Nephron progenitor cell (in vitro differentiated cells): ENCODE measurements around the gene TBCK.
A peak's percentile ranks its signal among the peaks of the same experiment; 100 is the strongest.

Source experiments
- DNase-seq: peaks from one replicate; pipeline ENCODE4 v3.0.0; 2021
- H3K27ac Mint-ChIP-seq: 2 replicates; pipeline ENCODE4 v1.8.0; 2021; ENCODE audit warnings: mild to moderate bottlenecking, moderate library complexity, mixed read lengths
- H3K27me3 Mint-ChIP-seq: 2 replicates; pipeline ENCODE4 v1.8.0; 2021; ENCODE audit warnings: mild to moderate bottlenecking, low read depth, mixed read lengths; ENCODE audit not compliant: poor library complexity
- H3K36me3 Mint-ChIP-seq: 2 replicates; pipeline ENCODE4 v1.8.0; 2021; ENCODE audit warnings: low read depth, mixed read lengths
- H3K4me1 Mint-ChIP-seq: 2 replicates; pipeline ENCODE4 v1.8.0; 2021; ENCODE audit warnings: mixed read lengths
- H3K4me3 Mint-ChIP-seq: 2 replicates; pipeline ENCODE4 v1.8.0; 2021; ENCODE audit warnings: mild to moderate bottlenecking, moderate library complexity, mixed read lengths
- H3K9me3 Mint-ChIP-seq: 2 replicates; pipeline ENCODE4 v1.8.0; 2021; ENCODE audit warnings: mild to moderate bottlenecking, moderate library complexity, mixed read lengths
- CTCF ChIP-seq: fragments of 200-600 bp; sonication (generic); IDR thresholded peaks from 2 replicates; pipeline ENCODE4 v1.5.0; 2021; ENCODE audit warnings: antibody characterized with exemption

TBCK gene

GRCh38 chr4:106039796-106040195 is 276.2 kb downstream of the TBCK start:
- TF ChIP-seq CTCF: no peak
- Mint-ChIP-seq H3K27ac (no peak overlapping the region), H3K4me3 (no peak overlapping the region), H3K27me3 (no peaks in the 10 kb centered on the region), H3K36me3 (peaks cover 5% of the 10 kb centered on the region), H3K4me1 (peaks cover 35% of the 10 kb centered on the region), H3K9me3 (no peaks in the 10 kb centered on the region)
- no peak for DNase-seq

- DNase-seq: no peak
- peaks cover 35% of the 10 kb centered on the region for H3K4me1 Mint-ChIP-seq
- peaks cover 5% of the 10 kb centered on the region for H3K36me3 Mint-ChIP-seq
- peak overlapping the region; percentile 11 for H3K27ac Mint-ChIP-seq
- H3K4me3 Mint-ChIP-seq: no peak overlapping the region
- H3K9me3 Mint-ChIP-seq: no peaks in the 10 kb centered on the region
- TF ChIP-seq CTCF: no peak
- H3K27me3 Mint-ChIP-seq: no peaks in the 10 kb centered on the region
Observed at GRCh38 chr4:106038908-106039307, 277.1 kb downstream of the TBCK start.

GRCh38 chr4:106038012-106038411 is 278.0 kb downstream of the TBCK start:
- Mint-ChIP-seq H3K4me3 (no peak overlapping the region), H3K4me1 (peaks cover 35% of the 10 kb centered on the region), H3K27me3 (no peaks in the 10 kb centered on the region), H3K36me3 (no peaks in the 10 kb centered on the region), H3K9me3 (no peaks in the 10 kb centered on the region), H3K27ac (peak overlapping the region; percentile 94)
- no peak for TF ChIP-seq CTCF
- DNase-seq: no peak

GRCh38 chr4:106036848-106037247 is 279.2 kb downstream of the TBCK start:
- peaks cover 6% of the 10 kb centered on the region for H3K36me3 Mint-ChIP-seq
- peaks cover 6% of the 10 kb centered on the region for H3K9me3 Mint-ChIP-seq
- TF ChIP-seq CTCF: no peak
- H3K27ac Mint-ChIP-seq: peak overlapping the region; percentile 14
- no peak overlapping the region for H3K4me3 Mint-ChIP-seq
- H3K4me1 Mint-ChIP-seq: peaks cover 35% of the 10 kb centered on the region
- no peaks in the 10 kb centered on the region for H3K27me3 Mint-ChIP-seq
- no peak for DNase-seq

GRCh38 chr4:106036334-106036733 is 279.7 kb downstream of the TBCK start:
- no peak for DNase-seq
- H3K36me3 Mint-ChIP-seq: peaks cover 11% of the 10 kb centered on the region
- no peak for TF ChIP-seq CTCF
- H3K27ac Mint-ChIP-seq: no peak overlapping the region
- peaks cover 35% of the 10 kb centered on the region for H3K4me1 Mint-ChIP-seq
- no peak overlapping the region for H3K4me3 Mint-ChIP-seq
- H3K9me3 Mint-ChIP-seq: peaks cover 11% of the 10 kb centered on the region
- no peaks in the 10 kb centered on the region for H3K27me3 Mint-ChIP-seq

- Mint-ChIP-seq H3K9me3 (peaks cover 21% of the 10 kb centered on the region), H3K27ac (no peak overlapping the region), H3K36me3 (peaks cover 13% of the 10 kb centered on the region), H3K4me1 (peaks cover 31% of the 10 kb centered on the region), H3K4me3 (no peak overlapping the region), H3K27me3 (no peaks in the 10 kb centered on the region)
- no peak for TF ChIP-seq CTCF
- DNase-seq: no peak
Observed at GRCh38 chr4:106035204-106035603, 280.8 kb downstream of the TBCK start.
